ENCODE data around the gene TVP23A.
"Not testable (repeated sequence)": the region's sequence is repeated elsewhere in the genome, so short reads cannot be mapped to it uniquely, and the experiment has no call there.

- not testable (repeated sequence) for TF ChIP-seq CTCF (IDR thresholded peaks at IDR 0.05 in 8 of 11, conservative IDR thresholded peaks at IDR 0.05 in 3 of 11); POLR2A (IDR thresholded peaks at IDR 0.05)
Measured at GRCh38 chr16:10741249-10741648, 77.3 kb downstream of the TVP23A start.

Data from spleen (tissue), 7 donors.